ENCODE data around the gene IZUMO1.
A peak's percentile ranks its signal among the peaks of the same experiment; 100 is the strongest.
"Not testable (repeated sequence)": the region's sequence is repeated elsewhere in the genome, so short reads cannot be mapped to it uniquely, and the experiment has no call there.

The IZUMO1 gene

GRCh38 chr19:48737360-48737998 lies 9.2 kb downstream of the IZUMO1 start:
- DNase-seq (ENCODE audit: low read depth in 3 of 3): no peak

DNA sequence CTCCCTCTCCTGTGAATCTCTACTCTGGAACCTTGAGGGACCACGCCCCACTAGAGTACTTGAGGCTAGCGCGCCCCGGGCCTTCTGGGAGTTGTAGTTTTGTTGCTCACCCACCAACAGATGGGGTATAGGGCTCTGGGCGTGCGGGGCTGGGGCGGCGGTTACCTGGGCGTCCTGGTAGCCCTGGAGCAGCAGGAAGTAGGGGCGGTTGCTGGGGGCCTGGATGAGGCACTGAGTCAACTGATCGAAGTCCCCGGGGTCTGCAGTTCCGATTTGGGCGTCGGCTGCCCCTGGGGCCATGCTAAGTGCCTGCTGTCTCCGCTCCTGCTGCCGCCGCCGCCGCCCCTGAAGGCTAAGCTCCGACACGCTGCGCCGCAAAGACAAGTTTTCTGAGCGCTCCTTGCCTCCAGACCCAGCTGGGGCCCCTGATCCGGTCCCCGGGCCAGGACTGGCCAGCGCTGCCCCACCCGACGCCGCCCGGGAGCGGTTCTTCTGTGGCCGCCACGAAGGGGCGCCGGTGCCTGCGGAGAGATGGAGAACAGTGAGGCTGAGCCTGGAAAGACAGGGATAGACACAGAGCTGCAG lies 11.6 kb downstream of the IZUMO1 start:
- DNase-seq (ENCODE audit: low read depth in 3 of 3): no peak

GRCh38 chr19:48734625-48735024 lies 12.1 kb downstream of the IZUMO1 start:
- DNase-seq (ENCODE audit: low read depth in 3 of 3): no peak

GRCh38 chr19:48731452-48731851 lies 15.3 kb downstream of the IZUMO1 start:
- no peak for DNase-seq (ENCODE audit: low read depth in 3 of 3)

DNA sequence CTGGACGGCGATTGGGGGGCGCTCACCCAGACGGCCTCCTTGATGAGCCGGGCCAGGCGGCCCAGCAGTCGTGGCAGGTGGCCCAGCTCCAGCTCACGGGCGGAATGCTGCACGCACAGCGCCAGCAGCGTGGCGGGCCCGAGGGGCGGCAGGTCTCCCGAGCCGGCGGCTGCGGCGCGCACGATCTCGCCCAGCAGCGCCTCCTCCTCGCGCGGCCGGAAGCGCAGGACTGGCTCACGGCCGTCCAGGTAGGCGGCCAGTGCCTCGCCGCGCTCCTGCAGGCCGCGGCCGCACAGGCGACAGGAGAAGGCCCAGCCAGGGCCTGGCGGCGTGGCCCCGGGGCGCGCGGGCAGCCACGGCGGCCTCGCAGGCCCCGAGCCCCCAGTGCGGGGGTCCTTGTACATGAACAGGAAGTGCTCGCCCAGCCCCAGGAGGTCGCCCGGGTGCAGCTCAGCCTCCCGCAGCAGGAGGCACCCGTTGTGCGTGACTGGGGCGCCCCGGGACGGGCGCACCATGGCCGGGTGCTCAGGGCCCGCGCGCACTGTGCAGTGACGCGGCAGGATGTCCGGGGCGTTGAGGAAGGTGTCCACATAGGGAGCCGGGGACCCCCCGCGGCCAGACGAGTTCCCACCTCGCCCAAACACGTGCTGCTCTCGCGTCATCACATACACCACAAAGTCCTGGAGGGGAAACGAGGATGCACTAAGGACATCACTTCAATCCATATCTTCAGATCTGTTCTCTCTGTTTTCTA lies 17.6 kb downstream of the IZUMO1 start:
- DNase-seq (ENCODE audit: low read depth in 3 of 3): no peak

DNA sequence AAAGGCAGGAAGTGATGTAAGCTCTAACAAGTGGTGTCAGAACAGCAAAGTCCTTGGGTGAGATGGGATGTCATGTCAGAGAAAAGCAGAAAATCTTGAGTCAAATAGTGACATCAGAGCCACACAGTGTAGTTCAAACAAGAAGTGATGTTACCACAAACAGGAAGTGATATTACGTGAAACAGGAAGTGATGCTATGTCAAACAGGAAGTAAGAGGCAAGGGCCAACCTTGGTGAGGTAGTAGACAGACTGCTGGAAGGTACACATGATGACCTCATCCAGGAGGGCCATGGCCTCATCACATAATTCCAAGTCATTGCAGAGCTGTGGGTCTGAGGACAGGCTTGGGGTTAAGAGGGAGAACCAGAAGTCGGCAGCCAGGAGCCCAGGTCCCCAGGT lies 20.2 kb downstream of the IZUMO1 start:
- DNase-seq (ENCODE audit: low read depth in 3 of 3): no peak

GRCh38 chr19:48724796-48725753 lies 21.6 kb downstream of the IZUMO1 start:
- DNase-seq (ENCODE audit: low read depth in 3 of 3): no peak

DNA sequence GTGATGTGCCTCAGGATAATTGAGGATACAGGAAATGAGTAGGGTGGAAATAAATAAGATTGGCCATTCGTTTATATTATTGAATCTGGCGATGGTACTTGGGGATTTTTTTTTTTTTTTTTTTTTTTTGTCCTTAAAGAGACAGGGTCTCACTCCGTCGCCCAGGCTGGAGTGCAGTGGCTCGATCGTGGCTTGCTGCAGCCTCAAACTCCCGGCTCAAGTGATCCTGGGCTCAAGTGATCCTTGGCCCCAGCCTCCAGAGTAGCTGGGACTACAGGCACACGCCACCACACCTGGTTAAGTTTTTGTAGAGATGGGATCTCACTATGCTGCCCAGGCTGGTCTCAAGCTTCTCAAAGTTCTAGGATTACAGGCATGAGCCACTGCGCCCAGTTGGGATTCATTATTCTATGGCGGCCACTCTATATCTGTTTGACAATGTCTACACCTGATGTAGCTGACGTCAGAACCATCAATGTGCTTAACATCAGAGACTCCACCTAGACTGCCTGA lies 24.5 kb downstream of the IZUMO1 start:
- no peak for DNase-seq (ENCODE audit: low read depth in 3 of 3)

DNA sequence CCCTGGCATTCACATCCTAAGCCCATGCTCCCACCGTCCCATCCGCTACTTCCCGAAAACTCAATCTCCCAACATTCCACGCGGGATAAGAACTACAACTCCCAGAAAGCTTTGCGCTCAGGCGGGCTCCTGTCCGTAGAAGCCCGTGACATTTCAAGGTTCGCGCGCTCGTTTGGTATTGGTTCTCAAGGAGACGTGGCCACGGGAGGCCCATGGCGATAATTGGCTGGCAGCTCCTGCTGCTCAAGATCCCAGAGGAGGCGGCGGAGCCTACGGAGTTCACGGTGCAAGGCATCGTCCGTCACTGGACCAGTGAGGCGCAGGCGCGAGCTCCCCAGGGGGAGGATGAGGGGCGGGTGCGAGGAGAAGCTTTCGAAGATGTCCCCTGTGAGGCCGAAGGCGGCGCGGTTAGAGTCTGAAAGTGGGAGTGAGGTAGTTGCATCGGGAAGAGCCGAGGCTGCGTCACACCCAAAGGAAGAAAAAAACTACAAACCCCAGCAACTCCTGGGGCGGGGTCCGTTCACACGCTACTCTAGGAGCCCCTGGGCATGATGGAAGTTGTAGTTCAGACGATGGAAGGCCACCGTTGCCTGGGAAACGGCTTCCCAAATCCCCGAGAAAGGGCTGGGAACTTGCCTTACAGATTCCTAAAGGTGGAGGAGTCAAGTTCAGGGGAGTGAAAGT lies 26.0 kb downstream of the IZUMO1 start:
- DNase-seq (ENCODE audit: low read depth in 3 of 3): peak; percentile 87 to 92 (median 90)

DNA sequence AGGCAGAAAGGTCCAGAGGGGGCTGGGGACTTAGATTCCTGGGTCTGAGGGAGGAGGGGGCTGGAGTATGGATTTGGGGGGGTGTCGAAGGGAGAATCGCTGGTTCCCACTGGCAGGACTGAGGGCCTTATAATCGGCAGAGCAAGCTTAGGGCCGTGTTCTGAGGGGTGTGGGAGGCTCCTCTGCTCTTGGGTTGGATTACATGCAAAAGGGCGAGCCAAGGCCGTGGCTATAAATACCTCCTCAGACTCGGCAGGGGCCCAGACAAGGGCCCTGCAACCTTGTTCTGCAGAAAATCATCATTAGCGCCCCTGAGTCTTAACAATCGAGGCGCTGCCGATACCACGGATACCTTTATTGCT lies 26.5 kb downstream of the IZUMO1 start:
- no peak for DNase-seq (ENCODE audit: low read depth in 3 of 3)

DNA sequence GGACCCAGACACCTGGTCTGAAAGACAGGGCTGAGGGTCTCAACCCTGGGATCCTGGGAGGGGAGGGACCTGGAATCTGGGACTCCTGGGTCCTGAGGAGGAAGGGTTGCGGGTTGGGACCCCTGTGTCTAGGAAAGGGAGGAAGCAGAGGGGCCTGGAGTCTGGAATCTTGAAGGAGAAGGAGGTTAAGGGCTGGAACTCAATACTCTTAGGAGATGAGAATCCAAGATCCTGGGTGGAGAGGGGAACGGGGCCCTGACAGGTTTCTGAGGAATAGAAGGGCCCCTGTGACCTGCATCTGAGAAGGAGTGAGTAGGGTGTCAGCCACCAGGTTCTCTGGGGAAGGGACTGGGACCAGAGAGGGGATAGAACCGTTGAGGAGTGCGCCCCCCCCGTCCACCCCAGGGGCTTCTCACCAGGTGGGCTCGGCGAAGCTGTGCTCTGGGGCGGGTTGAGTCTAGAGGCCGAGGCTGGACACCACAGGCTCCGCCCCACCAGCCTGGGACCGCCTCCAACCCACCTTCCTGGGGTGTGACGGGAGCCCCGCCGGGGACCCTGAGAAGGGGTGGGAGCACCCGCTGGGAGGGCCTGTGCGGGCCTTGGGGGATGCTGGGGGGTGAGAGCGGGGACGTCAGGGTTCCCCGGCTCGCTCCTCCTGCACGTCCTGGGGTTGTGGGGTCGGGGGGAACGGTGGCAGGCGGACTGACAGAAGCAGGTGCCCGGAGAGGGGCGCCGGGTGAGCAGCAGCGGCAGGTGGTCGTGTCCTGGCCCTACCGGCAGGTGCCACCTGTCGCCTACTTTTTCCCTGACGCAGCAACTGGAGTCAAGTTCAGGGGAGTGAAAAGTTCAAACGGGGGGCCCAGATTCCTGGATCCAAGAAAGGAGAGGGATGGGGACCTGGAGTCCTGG lies 27.2 kb downstream of the IZUMO1 start, which contains the start of gene MAMSTR:
Gene MAMSTR (minus strand): TSS at position 463 of the 909 bp plus-strand sequence. CDS start 694 bp downstream, outside the sequence.
- no peak for DNase-seq (ENCODE audit: low read depth in 3 of 3)

- no peak for DNase-seq (ENCODE audit: low read depth in 3 of 3)
These were observed 27.9 kb downstream of the IZUMO1 start for GRCh38 chr19:48718711-48719231.

DNA sequence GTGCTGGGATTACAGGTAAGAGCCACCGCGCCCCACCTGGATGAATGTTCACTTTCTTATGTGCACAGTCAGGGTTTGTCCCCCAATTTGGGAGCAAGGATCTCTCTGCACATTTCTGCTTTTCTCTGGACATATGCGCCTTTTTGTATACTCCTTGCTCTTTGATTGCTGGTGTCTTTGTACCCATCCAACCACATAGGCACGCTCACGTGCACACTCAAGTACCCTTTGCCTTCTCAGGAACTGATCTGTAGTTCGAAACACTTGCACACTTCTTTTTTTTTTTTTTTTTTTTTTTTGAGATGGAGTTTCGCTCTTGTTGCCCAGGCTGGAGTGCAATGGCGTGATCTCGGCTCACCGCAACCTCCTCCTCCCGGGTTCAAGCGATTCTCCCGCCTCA lies 28.6 kb downstream of the IZUMO1 start:
- DNase-seq (ENCODE audit: low read depth in 3 of 3): not testable (repeated sequence)

DNA sequence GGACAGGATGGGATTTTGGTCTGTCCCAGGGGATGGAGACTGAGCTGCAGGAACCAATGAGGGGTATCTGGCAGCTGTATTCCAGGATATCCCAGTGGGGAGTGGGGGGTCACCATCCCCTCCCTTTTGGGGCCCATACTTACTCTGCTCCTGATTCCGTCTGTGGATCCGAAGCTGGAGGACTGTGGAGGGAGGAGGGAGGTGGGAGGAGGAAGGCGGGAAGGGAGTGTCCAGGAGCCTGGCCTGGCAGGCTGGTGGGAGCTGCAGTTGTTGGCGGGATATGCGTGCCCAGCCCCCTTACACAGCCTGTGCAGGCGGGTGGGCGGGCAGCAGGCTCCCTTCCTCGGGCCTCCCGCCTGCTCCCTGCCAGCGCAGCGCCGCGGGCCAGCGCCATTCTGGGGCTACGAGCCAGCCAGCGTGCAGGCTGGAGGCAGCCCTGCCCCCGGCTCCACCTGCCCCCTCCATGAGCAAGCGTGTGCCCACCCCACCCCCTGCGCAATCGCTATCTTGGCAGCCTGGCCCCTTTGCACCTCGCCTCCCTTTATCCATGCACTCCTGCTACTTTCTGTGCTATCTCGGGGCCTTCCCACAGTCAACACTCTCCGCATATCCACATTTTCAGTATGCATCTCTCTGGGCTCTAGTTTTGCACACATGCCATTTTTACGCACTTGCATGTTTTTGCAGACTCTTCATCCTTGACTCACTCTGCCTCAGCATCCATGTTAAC lies 30.0 kb downstream of the IZUMO1 start:
- DNase-seq (ENCODE audit: low read depth in 3 of 3): no peak

DNA sequence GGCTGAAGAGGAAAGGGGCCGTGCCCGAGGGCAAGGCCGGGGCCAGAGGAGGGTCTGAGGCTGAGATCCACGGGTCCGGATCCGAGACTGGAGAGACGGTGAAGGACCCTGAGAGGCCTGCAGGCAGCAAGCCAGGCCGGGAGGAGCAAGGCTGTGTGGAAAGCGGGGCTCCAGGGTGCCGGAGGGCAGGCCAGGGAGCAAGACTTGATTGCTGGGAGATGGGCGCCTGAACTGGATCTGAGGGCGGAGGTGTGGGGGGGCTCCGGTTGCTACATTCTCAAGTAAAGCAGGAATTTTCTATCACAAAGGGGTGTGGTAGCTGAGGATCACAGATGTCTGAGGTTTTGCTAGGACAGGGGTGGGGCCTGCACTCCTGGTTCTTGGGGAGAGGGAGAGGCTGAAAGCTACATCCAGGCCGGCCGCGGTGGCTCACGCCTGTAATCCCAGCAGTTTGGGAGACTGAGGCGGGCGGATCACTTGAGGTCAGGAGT lies 31.0 kb downstream of the IZUMO1 start:
- DNase-seq (ENCODE audit: low read depth in 3 of 3): no peak

DNA sequence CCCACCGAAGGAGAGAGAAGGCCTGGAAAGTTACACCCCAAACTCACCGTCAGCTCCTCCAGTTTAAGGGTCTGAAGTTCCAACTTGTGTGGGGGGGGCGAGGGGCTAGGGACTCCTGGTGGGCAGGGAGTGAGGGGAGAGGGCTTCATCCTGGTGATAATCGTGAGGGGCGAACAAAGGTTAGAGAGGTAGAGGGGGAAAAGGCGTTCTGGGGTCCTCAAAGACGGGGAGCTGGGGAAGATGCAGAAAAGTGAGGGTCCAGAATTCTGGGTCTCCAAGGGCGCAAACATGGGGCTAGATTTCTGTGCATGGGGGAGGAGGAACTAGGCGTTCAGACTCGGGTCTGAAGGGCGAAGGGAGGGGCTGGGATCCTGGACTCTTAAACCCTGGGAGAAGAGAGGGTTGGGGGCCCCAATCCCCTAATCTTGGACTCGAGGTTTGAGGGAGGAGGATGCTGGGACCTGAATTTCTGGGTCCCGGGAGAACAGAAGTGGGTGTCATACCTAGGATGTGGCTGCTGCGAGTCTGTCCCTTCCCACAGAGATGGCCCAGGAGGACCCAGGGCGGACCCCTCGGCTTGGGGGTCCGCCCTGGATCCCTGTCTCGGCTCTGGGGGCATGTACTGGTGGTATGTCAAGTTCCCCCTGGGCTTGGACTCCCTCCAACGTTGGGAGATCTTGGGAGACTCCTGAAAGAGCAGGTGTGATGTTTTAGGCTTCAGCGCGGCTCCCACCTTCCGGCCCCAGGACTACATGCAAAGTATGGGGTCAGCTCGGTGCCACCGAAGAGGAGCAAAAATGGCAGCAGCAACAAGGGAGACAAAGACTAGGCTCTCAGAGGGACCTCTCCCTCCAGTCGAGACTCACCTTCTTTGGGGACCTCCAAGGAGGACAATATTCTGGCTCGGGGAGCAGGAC lies 31.7 kb downstream of the IZUMO1 start:
- DNase-seq (ENCODE audit: low read depth in 3 of 3): no peak

- peak; percentile 97 to 98 (median 97) for DNase-seq (ENCODE audit: low read depth in 3 of 3)
These were observed 32.6 kb downstream of the IZUMO1 start for GRCh38 chr19:48713864-48714755.

All from stimulated activated CD4-positive, alpha-beta T cell treated with anti-CD3 and anti-CD28 coated beads, TNF-alpha, amount 100 ng/mL, for 48 hours (primary cell).